Measurements from ENCODE around the gene NUDT3.

NUDT3 gene

DNA sequence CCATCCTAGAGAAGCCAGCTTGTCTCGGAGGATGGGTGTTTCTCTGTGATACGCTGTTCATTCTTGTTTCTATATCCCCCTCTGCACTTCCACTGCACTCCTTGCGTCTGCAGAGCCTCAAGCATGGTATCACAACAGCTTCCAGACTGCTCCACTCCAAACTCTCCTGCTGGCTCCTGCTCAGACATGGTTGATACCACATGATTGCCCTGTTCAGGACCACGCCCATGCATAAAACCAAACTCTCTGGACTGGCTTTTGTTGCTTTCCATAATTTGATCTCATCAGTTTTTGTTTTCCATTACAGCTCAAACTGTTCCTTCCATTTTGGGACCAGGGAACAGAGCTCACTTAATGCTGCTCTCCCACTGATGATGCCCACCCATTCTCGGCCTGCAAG, 113.6 kb downstream of the NUDT3 start:
- no peak overlapping the region for H3K27ac ChIP-seq
- no peaks in the 10 kb centered on the region for H3K27me3 ChIP-seq
- peaks cover 0 to 4% (median 0%) of the 10 kb centered on the region in 4 donors for H3K4me1 ChIP-seq
- no peak overlapping the region for H3K4me3 ChIP-seq
- DNase-seq: no peak
- peaks cover 0 to 14% (median 0%) of the 10 kb centered on the region in 3 donors for H3K36me3 ChIP-seq
- H3K9me3 ChIP-seq: no peaks in the 10 kb centered on the region
- intact Hi-C loops (cut with DNase I; ENCODE audit: low total_unique reads): no loop called here
- TF ChIP-seq, protein P1, sequence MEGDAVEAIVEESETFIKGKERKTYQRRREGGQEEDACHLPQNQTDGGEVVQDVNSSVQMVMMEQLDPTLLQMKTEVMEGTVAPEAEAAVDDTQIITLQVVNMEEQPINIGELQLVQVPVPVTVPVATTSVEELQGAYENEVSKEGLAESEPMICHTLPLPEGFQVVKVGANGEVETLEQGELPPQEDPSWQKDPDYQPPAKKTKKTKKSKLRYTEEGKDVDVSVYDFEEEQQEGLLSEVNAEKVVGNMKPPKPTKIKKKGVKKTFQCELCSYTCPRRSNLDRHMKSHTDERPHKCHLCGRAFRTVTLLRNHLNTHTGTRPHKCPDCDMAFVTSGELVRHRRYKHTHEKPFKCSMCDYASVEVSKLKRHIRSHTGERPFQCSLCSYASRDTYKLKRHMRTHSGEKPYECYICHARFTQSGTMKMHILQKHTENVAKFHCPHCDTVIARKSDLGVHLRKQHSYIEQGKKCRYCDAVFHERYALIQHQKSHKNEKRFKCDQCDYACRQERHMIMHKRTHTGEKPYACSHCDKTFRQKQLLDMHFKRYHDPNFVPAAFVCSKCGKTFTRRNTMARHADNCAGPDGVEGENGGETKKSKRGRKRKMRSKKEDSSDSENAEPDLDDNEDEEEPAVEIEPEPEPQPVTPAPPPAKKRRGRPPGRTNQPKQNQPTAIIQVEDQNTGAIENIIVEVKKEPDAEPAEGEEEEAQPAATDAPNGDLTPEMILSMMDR (IDR thresholded peaks at IDR 0.05): no peak

DNA sequence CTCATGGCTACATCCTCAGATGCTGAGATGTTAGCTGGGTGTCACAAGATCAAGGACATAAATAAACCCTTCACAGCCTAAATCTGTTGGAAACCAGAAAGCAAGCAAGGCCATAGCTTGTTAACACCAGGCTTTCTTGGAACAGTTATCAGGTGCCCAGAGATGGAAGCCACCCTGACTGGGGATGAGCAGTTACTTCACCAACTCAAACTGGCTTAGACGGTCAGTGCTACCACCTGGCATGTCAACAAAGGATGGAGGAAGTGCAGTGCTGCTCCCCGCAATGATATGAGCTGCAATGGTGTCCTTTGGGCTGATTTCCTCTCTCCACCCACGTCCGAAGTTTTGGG, 114.7 kb downstream of the NUDT3 start:
- DNase-seq: no peak
- H3K9me3 ChIP-seq: no peaks in the 10 kb centered on the region
- no peak overlapping the region for H3K4me3 ChIP-seq
- peaks cover 0 to 14% (median 0%) of the 10 kb centered on the region in 3 donors for H3K36me3 ChIP-seq
- TF ChIP-seq, protein P1 (IDR thresholded peaks at IDR 0.05): no peak
- no peaks in the 10 kb centered on the region for H3K27me3 ChIP-seq
- H3K27ac ChIP-seq: no peak overlapping the region
- H3K4me1 ChIP-seq: no peaks in the 10 kb centered on the region
- intact Hi-C loops (cut with DNase I; ENCODE audit: low total_unique reads): no loop called here

DNA sequence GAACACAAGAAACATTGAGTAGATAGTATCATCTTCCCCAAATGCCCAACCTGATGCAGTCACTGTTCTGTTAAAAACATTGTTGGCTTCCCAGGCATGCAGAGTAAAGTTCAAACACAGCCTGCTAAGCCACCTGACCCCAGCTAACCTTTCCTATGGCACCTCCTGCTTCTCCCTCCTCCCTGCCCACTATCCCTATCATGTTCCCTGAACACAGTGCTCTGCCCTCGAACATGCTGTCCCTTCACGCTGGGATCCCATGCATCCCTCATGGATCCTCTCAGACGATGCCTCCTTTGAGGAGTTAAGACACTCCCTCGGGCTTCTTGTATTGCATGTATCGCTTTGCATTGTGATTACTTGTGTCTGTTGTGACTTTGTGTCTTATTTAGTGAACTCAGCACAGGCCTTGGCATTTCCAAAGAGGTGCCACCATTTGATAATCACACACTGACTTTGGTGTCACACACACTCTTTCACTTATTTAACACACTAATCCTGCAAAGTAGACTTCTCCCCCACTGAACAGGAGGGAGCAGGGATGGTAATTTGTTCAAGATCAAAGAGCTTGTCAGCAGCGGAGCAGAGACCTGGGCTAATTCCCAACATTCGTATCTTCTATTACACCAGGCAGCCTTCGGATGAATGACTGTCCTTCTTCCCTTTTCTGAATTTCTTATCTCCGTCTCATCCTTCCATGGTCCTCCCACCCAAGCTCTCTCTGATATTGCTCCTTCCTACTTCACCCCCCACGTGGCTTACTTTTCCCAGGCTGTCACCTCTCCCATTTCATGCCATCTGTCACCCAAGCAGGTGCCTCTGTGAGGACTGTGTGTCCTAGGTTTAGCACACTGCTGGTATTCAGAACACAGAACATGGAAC, 115.3 kb downstream of the NUDT3 start:
- H3K27ac ChIP-seq: no peak overlapping the region
- no peak overlapping the region for H3K4me3 ChIP-seq
- H3K4me1 ChIP-seq: no peaks in the 10 kb centered on the region
- no peaks in the 10 kb centered on the region for H3K9me3 ChIP-seq
- intact Hi-C loops (cut with DNase I; ENCODE audit: low total_unique reads): no loop called here
- TF ChIP-seq, protein P1 (IDR thresholded peaks at IDR 0.05): no peak
- DNase-seq: no peak
- H3K36me3 ChIP-seq: peaks cover 0 to 14% (median 0%) of the 10 kb centered on the region in 3 donors
- no peaks in the 10 kb centered on the region for H3K27me3 ChIP-seq

DNA sequence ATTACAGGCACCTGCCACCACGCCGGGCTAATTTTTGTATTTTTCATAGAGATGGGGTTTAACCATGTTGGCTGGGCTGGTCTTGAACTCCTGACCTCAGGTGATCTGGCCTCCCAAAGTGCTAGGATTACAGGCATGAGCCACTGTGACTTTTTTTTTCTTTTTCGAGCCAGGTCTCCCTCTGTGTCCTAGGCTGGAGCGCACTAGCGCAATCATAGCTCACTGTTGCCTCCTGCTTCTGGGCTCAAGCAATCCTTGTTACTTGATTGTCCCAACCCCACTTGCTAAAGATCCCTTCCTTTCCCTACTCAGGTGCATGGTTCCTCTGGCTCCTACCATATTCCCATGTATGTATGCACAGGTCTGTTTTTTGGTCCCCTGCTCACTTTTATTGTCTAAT, 116.3 kb downstream of the NUDT3 start:
- TF ChIP-seq, protein P1 (IDR thresholded peaks at IDR 0.05): no peak
- no peaks in the 10 kb centered on the region for H3K27me3 ChIP-seq
- intact Hi-C loops (cut with DNase I; ENCODE audit: low total_unique reads): no loop called here
- H3K4me1 ChIP-seq: no peaks in the 10 kb centered on the region
- DNase-seq: no peak
- no peak overlapping the region for H3K4me3 ChIP-seq
- no peak overlapping the region for H3K27ac ChIP-seq
- no peaks in the 10 kb centered on the region for H3K9me3 ChIP-seq
- peaks cover 0 to 14% (median 0%) of the 10 kb centered on the region in 3 donors for H3K36me3 ChIP-seq

DNA sequence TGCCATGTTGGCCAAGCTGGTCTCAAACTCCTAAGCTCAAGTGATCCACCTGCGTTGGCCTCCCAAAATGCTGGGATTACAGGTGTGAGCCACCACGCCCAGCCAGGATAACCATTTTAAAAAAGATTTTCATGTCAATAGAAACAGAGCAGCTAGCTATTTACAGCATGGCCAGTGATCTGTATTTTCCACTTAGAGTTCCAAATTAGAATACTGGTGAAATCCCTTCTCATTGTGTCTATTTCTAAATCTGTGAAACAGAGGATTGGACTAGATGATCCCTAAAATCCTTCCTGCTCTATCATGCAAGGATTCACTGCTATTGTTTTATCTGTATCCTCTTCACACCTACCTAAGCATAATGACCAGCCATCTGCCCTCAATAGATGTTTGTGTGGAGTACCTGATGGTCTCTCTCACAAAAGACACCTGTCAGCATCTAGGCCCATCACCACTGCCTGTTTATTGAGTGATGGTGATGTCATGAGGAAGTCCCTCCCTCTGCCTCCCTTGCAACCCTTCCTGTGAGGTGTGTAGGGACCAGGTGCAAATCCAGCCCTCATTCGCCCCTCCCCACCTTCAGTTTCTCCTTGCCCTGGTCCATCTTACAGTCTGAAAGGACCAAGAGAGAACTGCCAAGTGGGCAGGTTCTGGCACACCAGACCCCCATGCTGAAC, 117.2 kb downstream of the NUDT3 start:
- no peaks in the 10 kb centered on the region for H3K9me3 ChIP-seq
- no peak overlapping the region for H3K27ac ChIP-seq

More for the DNA sequence above, 117.2 kb downstream of the NUDT3 start:
- Histone ChIP-seq H3K4me3 (no peak overlapping the region), H3K27me3 (no peaks in the 10 kb centered on the region), H3K4me1 (no peaks in the 10 kb centered on the region), H3K36me3 (peaks cover 0 to 14% (median 0%) of the 10 kb centered on the region in 3 donors)
- TF ChIP-seq, protein P1 (IDR thresholded peaks at IDR 0.05): no peak
- intact Hi-C loops (cut with DNase I; ENCODE audit: low total_unique reads): no loop called here
- DNase-seq: no peak
